ENCODE results near the gene APOC3.

The APOC3 gene

DNA sequence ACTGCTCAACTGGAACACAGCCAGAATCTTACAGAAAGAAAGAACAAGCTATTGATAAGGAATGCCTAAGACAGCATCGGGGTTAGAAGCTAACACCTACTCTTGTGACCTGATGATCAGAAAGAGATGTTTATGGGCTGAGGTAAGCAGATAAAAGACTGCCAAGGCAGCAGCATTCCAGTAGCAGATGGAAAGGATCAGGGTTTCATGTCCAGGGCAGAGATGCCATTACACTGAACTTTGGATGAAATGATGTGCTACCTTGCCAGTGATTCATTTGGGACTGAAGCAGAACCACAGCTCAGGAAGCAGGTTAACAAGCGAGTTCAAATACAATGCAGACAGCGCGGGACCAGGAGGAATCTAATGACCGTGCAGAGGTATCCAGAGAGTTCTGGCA, 34.8 kb downstream of the APOC3 start:
- no peak overlapping the region for H3K27ac ChIP-seq (ENCODE audit: low read length)
- H3K4me3 ChIP-seq (ENCODE audit: low read length) = no peak overlapping the region
- H3K9me3 ChIP-seq (ENCODE audit: insufficient read depth, low read length) = no peaks in the 10 kb centered on the region
- H3K27me3 ChIP-seq (ENCODE audit: low read depth, low read length) = no peaks in the 10 kb centered on the region
- H3K4me2 ChIP-seq (ENCODE audit: low read length) = no peak overlapping the region
- H2AFZ ChIP-seq (ENCODE audit: low read depth, low read length) = no peak overlapping the region
- H3K9ac ChIP-seq (ENCODE audit: low read length) = no peak overlapping the region
- no peaks in the 10 kb centered on the region for H4K20me1 ChIP-seq (ENCODE audit: insufficient read depth, low read length)
- no peaks in the 10 kb centered on the region for H3K4me1 ChIP-seq (ENCODE audit: low read length)
- no peak for TF ChIP-seq EZH2phosphoT487 (IDR thresholded peaks at IDR 0.05; ENCODE audit: low read depth)
- TF ChIP-seq, protein P1, sequence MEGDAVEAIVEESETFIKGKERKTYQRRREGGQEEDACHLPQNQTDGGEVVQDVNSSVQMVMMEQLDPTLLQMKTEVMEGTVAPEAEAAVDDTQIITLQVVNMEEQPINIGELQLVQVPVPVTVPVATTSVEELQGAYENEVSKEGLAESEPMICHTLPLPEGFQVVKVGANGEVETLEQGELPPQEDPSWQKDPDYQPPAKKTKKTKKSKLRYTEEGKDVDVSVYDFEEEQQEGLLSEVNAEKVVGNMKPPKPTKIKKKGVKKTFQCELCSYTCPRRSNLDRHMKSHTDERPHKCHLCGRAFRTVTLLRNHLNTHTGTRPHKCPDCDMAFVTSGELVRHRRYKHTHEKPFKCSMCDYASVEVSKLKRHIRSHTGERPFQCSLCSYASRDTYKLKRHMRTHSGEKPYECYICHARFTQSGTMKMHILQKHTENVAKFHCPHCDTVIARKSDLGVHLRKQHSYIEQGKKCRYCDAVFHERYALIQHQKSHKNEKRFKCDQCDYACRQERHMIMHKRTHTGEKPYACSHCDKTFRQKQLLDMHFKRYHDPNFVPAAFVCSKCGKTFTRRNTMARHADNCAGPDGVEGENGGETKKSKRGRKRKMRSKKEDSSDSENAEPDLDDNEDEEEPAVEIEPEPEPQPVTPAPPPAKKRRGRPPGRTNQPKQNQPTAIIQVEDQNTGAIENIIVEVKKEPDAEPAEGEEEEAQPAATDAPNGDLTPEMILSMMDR (IDR thresholded peaks at IDR 0.05; ENCODE audit: low read depth, low read length) = no peak
- H3K36me3 ChIP-seq (replicated peaks; ENCODE audit: low read depth, low read length) = peaks cover 37% of the 10 kb centered on the region
- no peaks in the 10 kb centered on the region for H3K79me2 ChIP-seq (ENCODE audit: low read length)

DNA sequence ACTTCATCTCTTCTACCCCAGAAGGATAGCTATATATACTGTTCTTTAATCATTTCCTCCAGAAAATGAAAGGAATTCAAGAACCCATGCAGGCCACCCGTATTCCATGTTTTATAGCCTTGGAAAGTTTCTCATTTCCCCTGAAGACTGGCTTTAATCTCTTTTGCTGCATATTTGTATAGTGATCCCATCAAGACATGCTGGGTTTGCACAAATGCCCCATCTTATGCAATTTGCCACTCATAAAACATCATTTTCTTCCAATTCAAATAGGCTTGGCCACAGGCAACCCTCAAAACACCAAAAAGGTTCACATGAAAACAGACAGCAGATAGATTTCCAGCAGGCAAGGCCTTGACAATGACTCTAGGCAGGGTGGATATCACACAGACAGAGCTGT, 36.0 kb downstream of the APOC3 start:
- Histone ChIP-seq H3K36me3 (replicated peaks; ENCODE audit: low read depth, low read length) (peaks cover 39% of the 10 kb centered on the region), H3K27ac (ENCODE audit: low read length) (no peak overlapping the region)

DNA sequence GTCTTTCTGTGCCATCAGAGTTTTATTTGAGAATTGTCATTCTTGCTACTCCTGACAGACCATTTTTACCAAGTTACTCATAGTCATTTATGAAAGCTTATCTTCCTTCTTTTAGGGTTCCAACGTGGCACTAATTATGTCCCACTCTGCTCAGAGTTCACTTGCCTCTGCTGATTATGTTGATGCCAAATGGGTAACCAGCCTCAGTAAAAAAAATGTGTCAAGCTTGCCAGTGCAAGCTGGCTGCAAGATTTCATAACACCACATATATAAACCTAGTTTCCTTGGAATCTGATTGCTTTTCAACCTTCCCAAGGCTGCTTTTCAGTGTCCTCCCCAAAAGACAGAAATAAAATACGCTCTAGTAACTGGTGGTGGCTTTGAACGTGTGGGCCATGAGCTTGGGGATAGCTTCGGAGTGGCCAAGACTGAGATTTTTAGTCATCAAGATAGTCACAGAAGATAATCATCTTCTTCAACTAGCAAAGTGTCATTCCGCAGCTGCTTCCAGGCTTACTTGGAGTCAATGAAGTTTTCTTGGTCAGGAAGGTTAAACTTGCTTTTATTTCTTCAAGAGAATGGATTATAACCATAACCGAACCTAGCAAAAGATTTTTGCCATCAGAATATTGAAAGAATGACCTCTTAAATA, 37.2 kb downstream of the APOC3 start:
- Histone ChIP-seq H4K20me1 (ENCODE audit: insufficient read depth, low read length) (no peaks in the 10 kb centered on the region), H3K4me3 (ENCODE audit: low read length) (no peak overlapping the region), H3K27ac (ENCODE audit: low read length) (no peak overlapping the region), H3K9me3 (ENCODE audit: insufficient read depth, low read length) (no peaks in the 10 kb centered on the region), H3K79me2 (ENCODE audit: low read length) (no peaks in the 10 kb centered on the region), H3K4me1 (ENCODE audit: low read length) (no peaks in the 10 kb centered on the region), H3K4me2 (ENCODE audit: low read length) (no peak overlapping the region), H3K36me3 (replicated peaks; ENCODE audit: low read depth, low read length) (peaks cover 33% of the 10 kb centered on the region), H2AFZ (ENCODE audit: low read depth, low read length) (no peak overlapping the region), H3K27me3 (ENCODE audit: low read depth, low read length) (no peaks in the 10 kb centered on the region), H3K9ac (ENCODE audit: low read length) (no peak overlapping the region)
- TF ChIP-seq, protein P1 (IDR thresholded peaks at IDR 0.05; ENCODE audit: low read depth, low read length) = no peak
- no peak for TF ChIP-seq EZH2phosphoT487 (IDR thresholded peaks at IDR 0.05; ENCODE audit: low read depth)

More for the DNA sequence above, 36.0 kb downstream of the APOC3 start:
- no peaks in the 10 kb centered on the region for H3K4me1 ChIP-seq (ENCODE audit: low read length)
- no peaks in the 10 kb centered on the region for H4K20me1 ChIP-seq (ENCODE audit: insufficient read depth, low read length)
- no peak overlapping the region for H3K9ac ChIP-seq (ENCODE audit: low read length)
- no peak overlapping the region for H3K4me2 ChIP-seq (ENCODE audit: low read length)
- TF ChIP-seq EZH2phosphoT487 (IDR thresholded peaks at IDR 0.05; ENCODE audit: low read depth) = no peak
- TF ChIP-seq, protein P1 (IDR thresholded peaks at IDR 0.05; ENCODE audit: low read depth, low read length) = no peak
- H3K9me3 ChIP-seq (ENCODE audit: insufficient read depth, low read length) = no peaks in the 10 kb centered on the region
- H3K4me3 ChIP-seq (ENCODE audit: low read length) = no peak overlapping the region
- no peaks in the 10 kb centered on the region for H3K27me3 ChIP-seq (ENCODE audit: low read depth, low read length)
- no peaks in the 10 kb centered on the region for H3K79me2 ChIP-seq (ENCODE audit: low read length)
- no peak overlapping the region for H2AFZ ChIP-seq (ENCODE audit: low read depth, low read length)

DNA sequence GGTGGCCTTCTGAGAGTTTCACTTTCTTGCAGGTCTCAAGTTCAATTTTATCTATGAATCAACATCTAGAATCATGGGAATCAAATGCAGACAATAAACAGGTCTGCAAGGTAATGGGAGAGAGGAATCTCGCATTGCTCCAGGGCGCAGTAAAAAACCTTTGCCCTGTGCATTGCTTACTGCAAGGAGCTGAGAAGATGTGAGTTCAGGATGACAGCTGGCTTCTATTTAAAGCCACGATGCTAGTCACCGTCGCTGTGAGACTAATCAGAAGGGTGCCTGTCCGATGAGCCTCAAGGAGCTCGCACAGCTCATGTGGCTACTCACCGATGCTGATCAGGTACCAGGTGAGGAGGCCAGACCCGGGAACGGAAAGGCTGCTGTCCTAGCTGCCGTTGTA, 37.9 kb downstream of the APOC3 start:
- H3K36me3 ChIP-seq (replicated peaks; ENCODE audit: low read depth, low read length) = peaks cover 32% of the 10 kb centered on the region

More for the DNA sequence above, 37.9 kb downstream of the APOC3 start:
- Histone ChIP-seq H3K4me2 (ENCODE audit: low read length) (no peak overlapping the region), H3K27me3 (ENCODE audit: low read depth, low read length) (no peaks in the 10 kb centered on the region), H3K79me2 (ENCODE audit: low read length) (no peaks in the 10 kb centered on the region), H3K4me3 (ENCODE audit: low read length) (no peak overlapping the region), H4K20me1 (ENCODE audit: insufficient read depth, low read length) (no peaks in the 10 kb centered on the region), H3K9ac (ENCODE audit: low read length) (no peak overlapping the region), H2AFZ (ENCODE audit: low read depth, low read length) (no peak overlapping the region), H3K9me3 (ENCODE audit: insufficient read depth, low read length) (no peaks in the 10 kb centered on the region), H3K27ac (ENCODE audit: low read length) (no peak overlapping the region), H3K4me1 (ENCODE audit: low read length) (no peaks in the 10 kb centered on the region)
- TF ChIP-seq, protein P1 (IDR thresholded peaks at IDR 0.05; ENCODE audit: low read depth, low read length) = no peak
- no peak for TF ChIP-seq EZH2phosphoT487 (IDR thresholded peaks at IDR 0.05; ENCODE audit: low read depth)
